ENCODE results near the gene NR2F1.

- no peak for TF ChIP-seq POLR2AphosphoS5 (IDR thresholded peaks at IDR 0.05)
- TF ChIP-seq CTCF (IDR thresholded peaks at IDR 0.05 in 8 of 11, conservative IDR thresholded peaks at IDR 0.05 in 3 of 11): no peak
These were observed 4.9 kb upstream of the NR2F1 start for GRCh38 chr5:93577854-93578812.
